Neural progenitor cell (in vitro differentiated cells): ENCODE data around the gene EIF4G3.

Experiments used
- CTCF ChIP-seq: fragments of 200-600 bp; sonication (generic); IDR thresholded peaks from 2 replicates; pipeline ENCODE4 v1.5.1; 2017; ENCODE audit warnings: antibody characterized with exemption, mild to moderate bottlenecking
- EZH2 ChIP-seq: fragments of 200-600 bp; sonication (generic); IDR thresholded peaks from 2 replicates; pipeline ENCODE4 v1.6.1; 2017; ENCODE audit warnings: antibody characterized with exemption, mild to moderate bottlenecking, moderate library complexity
- EZH2phosphoT487 ChIP-seq: fragments of 200-600 bp; sonication (generic); IDR thresholded peaks from 2 replicates; pipeline ENCODE4 v1.6.1; 2017; ENCODE audit warnings: antibody characterized with exemption

DNA sequence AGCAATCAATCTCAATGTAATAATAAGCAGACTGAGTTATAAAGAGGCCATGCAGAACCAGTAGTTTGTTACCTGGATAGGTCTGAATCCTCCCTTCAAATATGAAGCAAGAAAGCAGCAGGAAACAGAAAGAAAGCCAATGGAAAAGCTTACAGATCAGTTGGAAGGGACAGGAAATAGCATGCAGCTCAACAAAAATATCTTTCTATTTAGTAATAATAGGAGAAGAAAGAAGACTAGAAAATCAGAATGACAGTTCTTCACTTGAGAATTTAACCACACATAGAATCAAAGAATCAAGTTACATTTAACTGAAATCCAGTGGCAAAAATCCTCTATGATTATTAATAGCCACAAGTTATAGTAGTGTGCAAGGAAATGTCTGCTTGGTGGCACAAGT lies 194.4 kb downstream of the EIF4G3 start:
- TF ChIP-seq CTCF (no peak), EZH2phosphoT487 (no peak), EZH2 (no peak)
